ENCODE measurements around the gene RNF220.

GRCh38 chr1:44696101-44696500, 291.0 kb downstream of the RNF220 start:
- no peak for TF ChIP-seq CTCF (IDR thresholded peaks at IDR 0.05; ENCODE audit: poor library complexity)
- TF ChIP-seq EZH2 (IDR thresholded peaks at IDR 0.05; ENCODE audit: borderline replicate concordance): no peak
